Suprapubic skin (tissue), 4 donors: Measurements from ENCODE around the gene SMARCD1.

Experiments used
- CTCF ChIP-seq, 2 donors: fragments of 200-600 bp in 1 of 2; fragments of 450-650 bp in 1 of 2; sonication (generic) in 1 of 2; IDR thresholded peaks; one replicate each; pipeline ENCODE4 v1.5.1; 2016 to 2019; ENCODE audit warnings: antibody characterized with exemption in 2 of 2, mild to moderate bottlenecking in 1 of 2, moderate library complexity in 1 of 2
- EP300 ChIP-seq: sonication (generic); formaldehyde crosslinking; IDR thresholded peaks from one replicate; pipeline ENCODE4 v1.6.1; 2017; ENCODE audit warnings: antibody characterized with exemption
- POLR2A ChIP-seq, 2 donors: fragments of 450-650 bp; IDR thresholded peaks; one replicate each; pipeline ENCODE4 v1.6.1; 2017; ENCODE audit warnings: antibody characterized with exemption in 2 of 2, mild to moderate bottlenecking in 2 of 2, moderate library complexity in 2 of 2
- POLR2AphosphoS5 ChIP-seq, 3 donors: sonication (generic); formaldehyde crosslinking; IDR thresholded peaks; one replicate each; pipeline ENCODE4 v1.6.1; 2017; ENCODE audit warnings: antibody characterized with exemption in 3 of 3

DNA sequence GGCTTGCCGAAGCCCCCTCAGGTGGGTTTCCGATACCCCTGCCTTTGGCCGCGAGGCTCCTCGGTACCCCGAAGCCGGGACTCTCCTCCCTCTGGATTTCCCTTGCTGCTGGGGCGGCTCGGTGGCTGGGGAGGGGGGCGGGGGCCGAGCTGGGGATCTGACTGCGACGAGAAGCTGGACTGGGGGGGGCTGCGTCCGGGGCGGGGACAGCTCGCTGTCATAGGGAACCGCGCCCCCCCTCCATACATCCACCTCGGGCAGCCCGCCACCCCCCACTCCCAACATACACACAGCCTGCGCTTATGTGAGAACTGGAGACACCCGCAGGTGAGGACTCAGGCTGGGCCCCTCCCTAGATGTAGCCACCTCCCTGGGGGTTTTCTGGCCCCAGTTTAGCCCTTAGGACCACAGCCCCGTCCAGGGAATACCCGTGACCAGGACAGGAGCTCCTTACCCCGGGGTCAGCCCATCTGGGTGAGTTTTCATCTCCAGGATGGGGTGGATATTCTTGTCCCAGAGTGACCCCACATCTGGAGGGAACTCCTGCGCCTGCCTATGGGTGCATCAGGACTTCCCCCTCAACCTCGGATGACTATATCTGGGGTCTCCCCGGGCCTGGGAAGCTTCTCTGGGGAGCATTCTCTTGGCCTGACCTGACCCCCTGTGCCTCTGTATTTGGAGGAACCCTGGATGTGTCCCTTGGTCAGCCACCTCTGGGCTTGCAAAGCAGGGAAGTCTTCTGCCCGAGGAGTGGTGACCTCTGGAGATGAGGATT lies 27.1 kb upstream of the SMARCD1 start:
- TF ChIP-seq POLR2A (IDR thresholded peaks at IDR 0.05) = no peak
- TF ChIP-seq POLR2AphosphoS5 (IDR thresholded peaks at IDR 0.05) = no peak
- TF ChIP-seq CTCF (IDR thresholded peaks at IDR 0.05) = no peak
- no peak for TF ChIP-seq EP300
